GM19455 (cell line): Measurements from ENCODE around the gene CTNNB1.

Experiments
- ATAC-seq: cut with Tn5 transposase; IDR thresholded peaks from one replicate; pipeline ENCODE4 v1.9.1; 2021; ENCODE audit not compliant: unreplicated experiment

Gene CTNNB1

DNA sequence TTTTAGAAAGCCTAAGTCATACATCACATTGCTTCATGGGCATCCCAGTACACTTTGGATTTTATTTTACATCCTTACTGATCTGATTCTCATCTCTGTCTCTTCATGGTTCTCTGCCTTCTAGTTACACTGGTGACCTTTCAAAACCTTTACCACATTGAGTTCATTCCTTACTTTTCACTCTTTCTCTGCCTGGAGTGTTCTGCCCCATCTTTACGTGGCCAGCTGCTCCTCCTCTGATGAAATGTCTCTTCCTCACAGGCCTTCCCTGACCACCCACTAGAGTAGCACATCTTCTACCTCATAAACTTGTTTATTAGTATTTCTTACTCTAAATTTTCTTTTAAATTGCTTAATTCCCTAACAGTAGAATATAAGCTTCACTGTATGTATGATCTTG is 17.7 kb downstream of the CTNNB1 start:
- no peak for ATAC-seq

DNA sequence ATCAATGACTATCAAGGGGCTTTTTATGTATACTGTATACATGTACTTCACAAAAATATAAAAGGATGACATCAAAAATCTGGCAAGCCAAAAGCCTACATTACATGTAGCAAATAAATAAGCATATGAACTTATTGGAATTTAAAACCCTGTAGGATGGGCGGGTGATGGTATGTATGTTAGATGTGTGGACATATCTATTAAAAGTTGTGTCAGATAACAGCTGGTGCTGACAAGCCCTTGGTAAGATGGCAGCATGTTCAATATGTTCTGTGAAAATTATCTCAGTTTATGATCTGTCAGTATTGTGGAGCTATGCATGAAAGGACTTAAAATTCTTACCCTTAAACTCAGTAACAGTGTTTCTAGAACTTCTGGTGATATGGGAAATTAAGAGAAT is 20.1 kb downstream of the CTNNB1 start:
- ATAC-seq, result no peak

DNA sequence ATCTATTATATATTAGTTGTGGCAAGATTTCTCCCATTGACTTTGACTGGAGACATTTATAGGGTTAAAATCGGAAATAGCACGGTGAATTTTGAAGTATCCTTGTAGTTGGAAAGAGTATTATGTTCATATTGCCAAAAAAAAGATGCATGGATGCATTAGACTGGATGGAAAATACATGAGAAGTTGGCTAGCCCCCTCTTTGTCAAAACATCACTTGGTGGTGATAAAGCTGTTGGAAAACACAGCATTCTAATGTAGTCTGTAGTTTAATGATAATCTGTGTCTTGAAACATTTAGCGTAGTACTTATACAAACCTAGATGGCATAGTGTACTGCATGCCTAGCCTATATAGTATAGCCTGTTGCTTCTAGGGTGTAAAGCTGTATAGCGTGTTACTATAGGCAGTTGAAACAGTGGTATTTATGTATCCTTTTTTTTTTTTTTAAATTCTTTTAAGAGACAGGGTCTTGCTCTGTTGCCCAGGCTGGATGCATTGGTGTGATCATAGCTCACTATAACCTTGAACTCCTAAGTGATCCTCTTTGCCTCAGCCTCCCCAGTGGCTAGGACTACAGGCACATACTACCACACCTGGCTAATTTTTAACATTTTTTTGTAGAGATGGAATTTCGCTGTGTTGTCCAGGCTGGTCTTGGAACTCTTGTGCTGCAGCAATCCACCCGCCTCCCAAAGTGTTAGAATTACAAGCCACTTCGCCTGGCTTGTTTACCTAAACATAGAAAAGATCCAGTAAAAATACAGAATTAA is 21.8 kb downstream of the CTNNB1 start:
- no peak for ATAC-seq

DNA sequence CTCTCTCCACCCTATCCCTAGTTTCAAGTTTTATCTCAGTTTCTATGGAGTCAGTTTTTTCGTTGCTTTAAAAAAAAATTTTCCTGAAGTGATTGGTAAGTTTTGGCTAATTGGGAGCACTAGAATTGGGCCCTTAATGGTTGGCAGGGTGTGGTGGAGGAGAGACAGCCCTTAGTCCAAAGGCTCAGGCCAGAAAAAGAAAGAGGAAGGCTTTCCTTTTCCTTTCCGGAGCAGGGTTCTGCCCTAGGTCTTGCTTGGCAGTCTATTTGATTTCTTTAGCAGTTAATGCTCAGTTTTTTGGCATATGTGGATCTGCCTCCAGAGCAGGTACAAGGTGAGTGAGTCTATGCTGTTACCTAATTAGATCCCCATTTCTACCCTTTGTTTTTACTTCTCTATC is 22.7 kb downstream of the CTNNB1 start:
- ATAC-seq, result no peak

DNA sequence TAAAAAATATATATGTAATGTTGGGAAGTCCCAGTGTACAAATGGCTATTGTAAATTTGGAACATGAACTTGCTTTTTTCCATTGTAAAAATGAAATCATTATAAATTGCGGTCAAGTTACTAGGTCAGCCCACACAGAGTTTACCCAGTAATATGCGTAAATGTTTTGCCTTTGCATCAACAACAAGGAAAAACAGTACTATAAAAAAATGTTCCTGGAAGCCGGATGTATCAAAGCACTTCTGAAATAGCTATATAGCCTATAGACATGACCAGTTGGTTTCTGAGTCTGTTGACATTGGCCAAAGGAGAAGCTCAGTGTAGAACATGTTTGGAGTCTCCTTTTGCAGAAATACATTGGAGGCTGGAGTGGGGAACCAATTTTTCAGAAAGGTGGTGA is 23.2 kb downstream of the CTNNB1 start:
- ATAC-seq, result no peak

DNA sequence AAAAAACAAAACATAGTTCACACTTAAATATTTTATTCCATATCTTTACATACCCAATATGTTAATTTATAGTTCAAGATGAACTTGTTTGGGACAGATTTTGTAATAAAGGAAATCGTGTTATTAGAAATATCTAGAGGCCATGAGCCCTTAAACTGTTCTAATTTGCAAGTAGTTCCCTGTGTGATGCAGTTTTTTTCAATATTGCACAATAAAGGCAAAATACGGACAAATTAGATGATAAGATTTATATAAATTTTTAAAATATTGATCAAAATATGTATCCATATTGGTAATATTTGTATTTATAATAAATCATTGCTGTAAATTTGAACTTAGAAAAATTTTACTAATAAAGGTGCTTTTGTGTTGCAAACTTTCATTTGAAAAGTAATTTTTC is 23.8 kb downstream of the CTNNB1 start:
- no peak for ATAC-seq

DNA sequence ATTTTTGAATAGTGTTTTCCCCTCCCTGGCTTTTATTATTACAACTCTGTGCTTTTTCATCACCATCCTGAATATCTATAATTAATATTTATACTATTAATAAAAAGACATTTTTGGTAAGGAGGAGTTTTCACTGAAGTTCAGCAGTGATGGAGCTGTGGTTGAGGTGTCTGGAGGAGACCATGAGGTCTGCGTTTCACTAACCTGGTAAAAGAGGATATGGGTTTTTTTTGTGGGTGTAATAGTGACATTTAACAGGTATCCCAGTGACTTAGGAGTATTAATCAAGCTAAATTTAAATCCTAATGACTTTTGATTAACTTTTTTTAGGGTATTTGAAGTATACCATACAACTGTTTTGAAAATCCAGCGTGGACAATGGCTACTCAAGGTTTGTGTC is 24.4 kb downstream of the CTNNB1 start:
- no peak for ATAC-seq

DNA sequence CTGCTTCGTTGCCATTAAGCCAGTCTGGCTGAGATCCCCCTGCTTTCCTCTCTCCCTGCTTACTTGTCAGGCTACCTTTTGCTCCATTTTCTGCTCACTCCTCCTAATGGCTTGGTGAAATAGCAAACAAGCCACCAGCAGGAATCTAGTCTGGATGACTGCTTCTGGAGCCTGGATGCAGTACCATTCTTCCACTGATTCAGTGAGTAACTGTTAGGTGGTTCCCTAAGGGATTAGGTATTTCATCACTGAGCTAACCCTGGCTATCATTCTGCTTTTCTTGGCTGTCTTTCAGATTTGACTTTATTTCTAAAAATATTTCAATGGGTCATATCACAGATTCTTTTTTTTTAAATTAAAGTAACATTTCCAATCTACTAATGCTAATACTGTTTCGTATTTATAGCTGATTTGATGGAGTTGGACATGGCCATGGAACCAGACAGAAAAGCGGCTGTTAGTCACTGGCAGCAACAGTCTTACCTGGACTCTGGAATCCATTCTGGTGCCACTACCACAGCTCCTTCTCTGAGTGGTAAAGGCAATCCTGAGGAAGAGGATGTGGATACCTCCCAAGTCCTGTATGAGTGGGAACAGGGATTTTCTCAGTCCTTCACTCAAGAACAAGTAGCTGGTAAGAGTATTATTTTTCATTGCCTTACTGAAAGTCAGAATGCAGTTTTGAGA is 25.0 kb downstream of the CTNNB1 start:
- no peak for ATAC-seq

DNA sequence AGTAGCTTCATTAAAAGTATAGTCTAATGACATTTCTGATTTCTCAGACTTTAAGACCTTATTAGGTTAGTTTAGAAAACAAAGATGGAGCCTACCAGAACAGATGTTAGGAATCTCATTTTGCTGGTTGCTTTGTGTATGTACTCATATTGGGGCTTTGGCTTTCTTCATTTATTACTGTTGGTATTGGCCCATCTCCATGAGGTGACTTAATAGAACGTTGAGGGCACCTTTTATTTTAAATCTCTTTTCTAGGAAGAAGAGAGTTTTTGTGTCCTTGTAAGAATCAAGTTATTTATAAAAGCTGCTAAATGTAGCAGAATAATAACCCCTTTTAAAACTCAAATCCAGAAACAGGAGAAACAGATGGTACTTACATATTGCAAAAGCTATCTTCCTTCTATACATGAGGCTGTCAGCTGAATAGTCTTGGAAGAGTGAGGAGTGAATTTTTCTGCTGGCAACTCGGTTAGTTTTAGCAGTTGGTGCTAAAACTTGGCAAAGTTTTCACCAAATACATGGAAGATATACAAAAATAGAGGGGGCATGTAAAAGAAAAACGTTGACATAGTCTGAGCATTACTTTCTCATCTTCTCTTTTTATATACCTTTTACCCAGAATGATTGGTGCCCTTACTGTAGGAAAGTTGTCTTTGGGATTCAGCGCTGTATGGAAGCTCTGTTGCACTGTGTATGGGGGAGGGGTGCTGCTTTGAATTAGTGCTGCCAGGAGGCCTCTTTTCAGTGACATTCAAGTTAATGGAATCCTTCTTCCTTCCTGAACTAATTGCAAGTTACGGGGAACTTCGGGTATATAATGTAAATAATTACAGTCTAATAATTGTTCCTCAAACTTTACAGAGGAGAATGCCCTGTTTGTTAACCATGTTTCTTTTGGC is 35.8 kb downstream of the CTNNB1 start:
- no peak for ATAC-seq

DNA sequence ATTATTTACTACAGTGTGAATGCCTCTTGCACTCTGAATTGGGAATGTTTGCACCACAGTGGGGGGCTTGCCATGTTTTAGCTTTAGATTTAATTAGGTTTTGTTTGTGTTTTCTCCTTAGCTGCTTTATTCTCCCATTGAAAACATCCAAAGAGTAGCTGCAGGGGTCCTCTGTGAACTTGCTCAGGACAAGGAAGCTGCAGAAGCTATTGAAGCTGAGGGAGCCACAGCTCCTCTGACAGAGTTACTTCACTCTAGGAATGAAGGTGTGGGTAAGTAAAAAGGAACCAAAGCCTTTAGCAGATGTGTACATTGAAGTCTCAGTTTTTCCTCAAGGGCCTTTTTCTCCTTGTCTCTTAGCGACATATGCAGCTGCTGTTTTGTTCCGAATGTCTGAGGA is 36.9 kb downstream of the CTNNB1 start:
- ATAC-seq, result no peak

DNA sequence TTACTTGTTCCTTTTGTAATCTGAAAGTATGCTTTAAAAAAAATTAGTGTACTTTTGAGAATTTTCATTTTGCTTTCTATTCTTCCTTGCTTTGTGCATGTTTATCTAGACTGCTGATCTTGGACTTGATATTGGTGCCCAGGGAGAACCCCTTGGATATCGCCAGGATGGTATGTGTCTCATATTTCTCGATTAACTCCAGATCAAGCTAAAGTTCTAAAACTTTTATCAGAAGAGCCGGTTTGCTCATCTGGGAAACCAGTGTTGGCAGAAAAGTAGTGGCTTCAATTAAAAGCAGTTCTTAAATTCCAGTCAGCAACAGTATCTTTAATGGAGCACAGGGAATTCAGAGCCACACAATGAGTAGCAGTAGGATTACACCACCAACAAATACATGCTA is 38.6 kb downstream of the CTNNB1 start:
- no peak for ATAC-seq

DNA sequence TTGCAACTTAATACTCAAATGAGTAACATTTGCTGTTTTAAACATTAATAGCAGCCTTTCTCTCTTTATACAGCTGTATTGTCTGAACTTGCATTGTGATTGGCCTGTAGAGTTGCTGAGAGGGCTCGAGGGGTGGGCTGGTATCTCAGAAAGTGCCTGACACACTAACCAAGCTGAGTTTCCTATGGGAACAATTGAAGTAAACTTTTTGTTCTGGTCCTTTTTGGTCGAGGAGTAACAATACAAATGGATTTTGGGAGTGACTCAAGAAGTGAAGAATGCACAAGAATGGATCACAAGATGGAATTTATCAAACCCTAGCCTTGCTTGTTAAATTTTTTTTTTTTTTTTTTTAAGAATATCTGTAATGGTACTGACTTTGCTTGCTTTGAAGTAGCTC is 40.3 kb downstream of the CTNNB1 start:
- no peak for ATAC-seq

DNA sequence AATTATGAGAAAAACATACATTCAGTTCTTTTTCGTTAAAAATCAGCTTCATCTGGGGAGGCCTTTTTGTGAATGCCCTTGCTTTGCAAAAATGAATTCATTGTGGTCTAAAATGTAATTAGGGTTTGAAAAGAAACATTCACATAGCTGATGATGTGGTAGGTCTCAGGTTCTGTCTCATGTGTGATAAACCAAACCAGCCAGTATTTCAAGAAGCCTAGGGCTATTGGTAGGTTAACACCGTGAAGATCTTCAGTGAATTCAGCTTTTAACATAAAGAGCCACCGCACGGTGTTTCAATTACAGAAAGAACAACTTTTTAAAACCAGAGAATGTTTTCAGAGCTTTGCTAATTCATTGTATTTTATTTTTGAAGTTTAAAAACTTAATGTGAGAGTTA is 41.9 kb downstream of the CTNNB1 start:
- no peak for ATAC-seq

DNA sequence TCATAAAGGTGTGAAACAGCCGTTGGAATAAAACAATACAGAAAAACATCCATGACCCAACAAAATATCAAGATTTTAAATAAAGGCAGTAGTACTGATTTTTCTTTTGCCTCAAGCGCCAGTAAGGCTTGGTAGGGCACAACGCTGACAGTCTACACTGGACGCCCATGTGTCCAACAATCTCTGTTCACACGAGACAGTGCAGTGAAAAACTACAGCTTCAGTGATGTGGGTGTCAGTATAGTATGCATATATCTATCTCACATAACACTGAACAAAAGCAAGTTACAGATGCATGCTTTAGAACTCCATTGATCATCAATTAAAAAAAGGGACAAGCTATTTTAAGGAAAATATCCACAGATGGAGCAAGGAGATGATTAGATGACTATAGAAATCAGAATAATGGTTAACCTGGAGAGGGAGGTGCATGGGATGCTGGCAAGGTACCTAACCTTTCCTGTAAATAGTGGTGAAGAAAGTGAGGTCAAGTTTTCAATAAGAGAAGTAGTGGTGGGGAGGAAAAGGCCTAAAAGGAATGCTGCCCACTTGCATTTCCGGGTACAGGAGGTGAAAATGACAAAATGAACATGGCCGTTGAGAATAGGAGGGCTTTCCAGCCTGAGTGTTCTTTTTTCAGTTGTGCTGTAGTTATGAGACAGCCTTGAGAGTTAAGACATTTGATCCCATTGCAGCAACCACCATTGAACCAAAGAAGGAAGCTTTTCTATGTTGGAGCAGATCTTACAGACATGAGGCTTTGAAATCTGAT is 42.7 kb downstream of the CTNNB1 start:
- no peak for ATAC-seq

DNA sequence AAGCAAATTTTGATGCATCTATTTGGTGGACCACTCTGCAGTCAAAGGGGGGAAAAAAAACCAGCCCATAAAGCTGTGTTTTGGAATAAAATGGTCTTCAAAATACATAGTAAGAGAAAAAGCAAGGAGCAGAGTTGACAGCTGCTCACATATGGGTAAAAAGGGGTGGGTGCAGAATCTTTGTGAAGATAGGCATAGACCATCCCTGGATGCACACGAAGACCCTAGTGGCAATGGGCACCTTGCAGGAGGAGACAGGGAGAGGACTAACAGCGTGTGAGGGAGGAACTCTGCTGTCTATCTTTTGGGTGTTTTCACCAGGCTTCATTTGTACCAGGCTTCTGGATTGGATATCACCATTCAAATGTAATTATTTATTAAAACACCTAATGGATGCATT is 43.9 kb downstream of the CTNNB1 start:
- no peak for ATAC-seq

DNA sequence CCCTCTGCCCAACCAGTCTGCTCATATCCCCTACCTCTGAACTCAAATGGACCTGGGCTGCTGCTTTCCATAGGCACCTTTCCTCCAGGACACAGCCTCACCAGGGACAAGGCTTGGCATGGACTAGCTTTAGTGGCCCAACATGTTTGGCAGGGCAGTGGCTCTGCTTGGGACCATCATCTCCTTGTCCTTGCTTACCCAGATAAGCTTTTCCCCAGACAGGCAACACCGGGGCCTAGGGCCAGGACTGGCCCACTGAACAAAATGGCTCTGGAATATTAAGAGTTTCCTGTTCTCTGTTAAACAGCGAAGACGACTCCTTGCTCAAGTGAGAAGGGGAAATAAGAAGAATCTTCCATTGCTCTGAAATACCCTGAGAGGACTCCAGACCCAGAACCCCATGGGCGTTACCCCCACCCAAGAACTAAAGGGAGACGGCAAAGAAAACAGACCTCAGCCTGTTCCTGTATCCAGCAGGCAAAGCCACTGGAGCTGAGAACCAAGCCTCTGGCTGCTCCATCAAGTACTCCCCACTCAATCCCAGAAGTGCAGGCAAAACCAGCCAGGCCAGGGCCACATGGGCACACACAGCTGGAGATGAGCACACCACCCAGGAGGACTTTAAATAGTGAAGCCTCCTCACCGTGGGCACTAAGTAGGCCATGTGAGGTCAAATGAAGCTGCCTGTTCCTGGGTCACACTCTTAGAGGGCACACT is 45.5 kb downstream of the CTNNB1 start:
- no peak for ATAC-seq

DNA sequence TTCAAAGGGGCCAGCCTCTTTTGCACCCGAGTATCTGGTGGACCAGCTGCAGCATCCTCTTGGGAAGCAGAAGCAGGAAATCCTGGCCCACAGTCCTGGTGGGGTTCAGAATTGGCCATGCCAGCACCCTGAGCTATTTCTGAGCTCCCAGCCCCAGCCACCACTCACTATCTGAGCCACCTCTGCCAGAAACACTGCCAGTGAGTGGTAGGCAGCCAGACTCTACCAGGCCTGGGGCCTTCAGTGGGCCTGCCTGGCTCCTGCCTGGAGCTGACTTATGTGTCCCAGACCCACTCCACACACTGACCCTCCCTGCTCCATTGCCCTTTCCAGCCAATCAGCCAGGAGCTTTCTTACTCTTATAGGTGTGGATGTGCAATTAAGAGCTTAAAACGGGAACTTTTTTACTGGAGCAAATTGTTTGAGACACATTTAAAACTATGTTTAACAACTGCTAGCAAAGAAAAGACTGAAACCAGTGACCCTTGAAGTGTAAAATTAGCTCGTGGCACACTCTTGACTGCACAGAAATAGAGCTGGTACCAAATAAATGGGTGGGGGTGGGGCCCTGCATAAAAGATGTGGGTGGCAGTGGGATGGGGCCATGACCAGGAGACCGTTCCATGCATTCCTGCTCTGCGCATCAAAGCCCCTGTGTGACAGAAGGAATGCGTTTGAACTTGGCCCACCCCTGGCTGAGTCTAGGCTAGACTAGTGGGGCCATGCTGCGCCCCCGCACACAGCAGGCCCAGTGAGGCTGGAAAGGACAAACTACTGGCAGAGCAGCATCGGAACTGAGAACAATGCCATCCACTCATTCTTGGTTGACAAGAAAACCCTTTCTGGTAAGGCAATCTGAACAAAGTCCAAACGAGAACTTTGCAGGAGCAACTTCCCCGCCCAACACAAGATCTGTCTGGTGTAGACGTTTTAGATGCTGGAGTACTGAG is 48.0 kb downstream of the CTNNB1 start:
- no peak for ATAC-seq

DNA sequence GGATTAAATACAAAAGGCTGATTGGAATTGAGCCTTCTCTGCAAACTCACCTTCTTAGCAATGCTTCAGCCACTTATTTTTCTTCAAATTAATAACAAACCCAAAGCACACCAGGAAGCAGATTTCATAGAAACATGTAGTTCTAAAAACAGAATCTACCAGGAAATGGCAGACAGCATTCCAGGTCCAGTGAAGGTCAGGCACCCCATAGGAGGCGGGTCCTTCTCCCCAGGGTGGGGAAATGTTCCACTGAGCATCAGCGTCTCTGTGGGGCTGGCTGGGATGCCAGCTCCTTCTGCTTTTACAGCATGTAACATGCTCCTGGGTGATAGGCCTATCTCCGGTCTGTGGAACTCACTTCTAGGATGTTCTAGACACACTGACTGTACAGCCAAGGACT is 49.2 kb downstream of the CTNNB1 start:
- ATAC-seq, result no peak

DNA sequence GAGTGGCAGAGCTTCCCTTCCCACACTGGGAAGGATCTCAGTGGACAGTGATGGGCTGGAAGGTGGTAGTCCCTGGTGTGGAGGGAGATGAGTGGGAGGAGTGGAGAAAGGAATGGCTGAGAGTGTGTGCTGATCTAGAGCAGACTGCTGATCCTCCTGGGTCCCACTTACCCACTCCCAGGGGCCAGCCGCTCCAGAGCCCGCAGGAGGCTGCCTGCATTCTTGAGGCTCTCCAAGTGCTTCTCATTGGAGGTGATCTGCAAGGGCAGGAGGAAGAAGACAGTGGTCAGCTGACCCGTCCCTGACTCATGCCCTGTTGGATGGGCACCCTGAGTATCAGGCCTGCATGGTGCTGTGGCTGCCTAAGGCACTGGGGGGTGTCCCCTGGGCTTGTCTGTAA is 50.0 kb downstream of the CTNNB1 start:
- no peak for ATAC-seq
